ENCODE data around the gene TMEM117. TPM values are rescaled to one million over a fixed set of nuclear protein-coding genes. Genes with fewer than 3 reads are reported as not detected.
"Not testable (repeated sequence)": the region's sequence is repeated elsewhere in the genome, so short reads cannot be mapped to it uniquely, and the experiment has no call there.

Gene TMEM117
- total RNA-seq, 1 donor from 2014 or later, result 4.0 TPM

- no peak for DNase-seq (ENCODE audit: low read depth in 2 of 2)
These were observed 539.8 kb downstream of the TMEM117 start for GRCh38 chr12:44375694-44376093.

GRCh38 chr12:44377443-44378187 is 541.7 kb downstream of the TMEM117 start:
- no peak for DNase-seq (ENCODE audit: low read depth in 2 of 2)

- not testable (repeated sequence) for DNase-seq (ENCODE audit: low read depth in 2 of 2)
These were observed 543.2 kb downstream of the TMEM117 start for GRCh38 chr12:44379113-44379512.

GRCh38 chr12:44379831-44380230 is 544.0 kb downstream of the TMEM117 start:
- no peak for DNase-seq (ENCODE audit: low read depth in 2 of 2)

GRCh38 chr12:44380861-44381260 is 545.0 kb downstream of the TMEM117 start:
- no peak for DNase-seq (ENCODE audit: low read depth in 2 of 2)

GRCh38 chr12:44381341-44381740 is 545.5 kb downstream of the TMEM117 start:
- DNase-seq (ENCODE audit: low read depth in 2 of 2), result no peak

- no peak for DNase-seq (ENCODE audit: low read depth in 2 of 2)
These were observed 548.3 kb downstream of the TMEM117 start for GRCh38 chr12:44384136-44384535.

GRCh38 chr12:44385964-44386363 is 550.1 kb downstream of the TMEM117 start:
- DNase-seq (ENCODE audit: low read depth in 2 of 2), result no peak

GRCh38 chr12:44387581-44387980 is 551.7 kb downstream of the TMEM117 start:
- DNase-seq (ENCODE audit: low read depth in 2 of 2), result no peak

GRCh38 chr12:44389038-44389437 is 553.2 kb downstream of the TMEM117 start:
- no peak for DNase-seq (ENCODE audit: low read depth in 2 of 2)

GRCh38 chr12:44389896-44390295 is 554.0 kb downstream of the TMEM117 start:
- no peak for DNase-seq (ENCODE audit: low read depth in 2 of 2)

- DNase-seq (ENCODE audit: low read depth in 2 of 2), result no peak
These were observed 561.8 kb downstream of the TMEM117 start for GRCh38 chr12:44397631-44398030.

GRCh38 chr12:44403185-44403584 is 567.3 kb downstream of the TMEM117 start:
- no peak for DNase-seq (ENCODE audit: low read depth in 2 of 2)

GRCh38 chr12:44405297-44405696 is 569.4 kb downstream of the TMEM117 start:
- DNase-seq (ENCODE audit: low read depth in 2 of 2), result no peak

GRCh38 chr12:44422559-44422958 is 586.7 kb downstream of the TMEM117 start:
- no peak for DNase-seq (ENCODE audit: low read depth in 2 of 2)

- DNase-seq (ENCODE audit: low read depth in 2 of 2), result no peak
These were observed 592.9 kb downstream of the TMEM117 start for GRCh38 chr12:44428825-44429224.

GRCh38 chr12:44431647-44432343 is 595.9 kb downstream of the TMEM117 start:
- DNase-seq (ENCODE audit: low read depth in 2 of 2), result no peak

GRCh38 chr12:44433659-44434058 is 597.8 kb downstream of the TMEM117 start:
- no peak for DNase-seq (ENCODE audit: low read depth in 2 of 2)

GRCh38 chr12:44436756-44437155 is 600.9 kb downstream of the TMEM117 start:
- DNase-seq (ENCODE audit: low read depth in 2 of 2), result no peak
